ENCODE results near the gene KIAA1755. TPM values are rescaled to one million over a fixed set of nuclear protein-coding genes. Genes with fewer than 3 reads are reported as not detected.
"Not testable (repeated sequence)": the region's sequence is repeated elsewhere in the genome, so short reads cannot be mapped to it uniquely, and the experiment has no call there.

KIAA1755 gene
- total and polyA plus RNA-seq, 5 donors from 2014 or later = not detected

DNA sequence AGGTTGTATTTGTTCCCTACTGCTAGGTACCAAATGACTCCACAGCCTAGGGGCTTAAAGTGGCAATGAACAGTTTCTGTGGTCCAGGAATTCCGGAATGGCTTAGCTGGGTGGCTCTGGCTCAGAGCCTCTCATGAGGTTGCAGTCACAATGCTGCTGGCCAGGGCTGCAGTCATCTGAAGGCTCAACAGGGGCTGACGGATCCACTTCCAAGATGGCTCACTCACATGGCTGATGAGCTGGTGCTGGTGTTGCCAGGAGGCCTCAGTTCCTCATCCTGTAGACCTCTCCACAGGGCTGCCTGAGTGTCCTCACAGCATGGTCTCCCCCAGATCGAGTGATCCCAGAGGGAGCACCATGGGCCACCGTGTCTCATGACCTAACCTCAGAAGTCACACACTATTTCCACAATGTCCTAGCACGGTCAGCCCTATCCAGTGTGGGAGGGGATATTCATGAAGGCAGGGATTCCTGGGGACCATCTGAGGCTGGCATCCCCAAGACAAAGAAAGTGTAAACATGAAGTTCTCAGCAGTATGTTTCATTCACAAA lies 24.4 kb upstream of the KIAA1755 start:
- H3K27me3 ChIP-seq (ENCODE audit: control insufficient read depth, insufficient read depth, low read length) = no peaks in the 10 kb centered on the region
- DNase-seq (no peak), ATAC-seq (ENCODE audit: low read depth in 2 of 2) (no peak)
- Mint-ChIP-seq H3K9me3 (no peaks in the 10 kb centered on the region), H3K27me3 (peaks cover 32% of the 10 kb centered on the region), H3K4me3 (no peak overlapping the region), H3K36me3 (no peaks in the 10 kb centered on the region), H3K27ac (no peak overlapping the region), H3K4me1 (peaks cover 0 to 2% (median 1%) of the 10 kb centered on the region in 4 donors)
- no peaks in the 10 kb centered on the region for H3K36me3 ChIP-seq (ENCODE audit: control insufficient read depth, insufficient read depth, low read length)
- no peaks in the 10 kb centered on the region for H3K4me1 ChIP-seq (ENCODE audit: control insufficient read depth, insufficient read depth, low read length, poor library complexity, severe bottlenecking)
- H3K4me3 ChIP-seq (ENCODE audit: low read depth, low read length) = no peak overlapping the region
- H3K27ac ChIP-seq (ENCODE audit: insufficient read depth, low read length, poor library complexity, severe bottlenecking) = no peak overlapping the region
- H3K9me3 ChIP-seq (ENCODE audit: control insufficient read depth in 2 of 2, low read length in 2 of 2) = no peaks in the 10 kb centered on the region

DNA sequence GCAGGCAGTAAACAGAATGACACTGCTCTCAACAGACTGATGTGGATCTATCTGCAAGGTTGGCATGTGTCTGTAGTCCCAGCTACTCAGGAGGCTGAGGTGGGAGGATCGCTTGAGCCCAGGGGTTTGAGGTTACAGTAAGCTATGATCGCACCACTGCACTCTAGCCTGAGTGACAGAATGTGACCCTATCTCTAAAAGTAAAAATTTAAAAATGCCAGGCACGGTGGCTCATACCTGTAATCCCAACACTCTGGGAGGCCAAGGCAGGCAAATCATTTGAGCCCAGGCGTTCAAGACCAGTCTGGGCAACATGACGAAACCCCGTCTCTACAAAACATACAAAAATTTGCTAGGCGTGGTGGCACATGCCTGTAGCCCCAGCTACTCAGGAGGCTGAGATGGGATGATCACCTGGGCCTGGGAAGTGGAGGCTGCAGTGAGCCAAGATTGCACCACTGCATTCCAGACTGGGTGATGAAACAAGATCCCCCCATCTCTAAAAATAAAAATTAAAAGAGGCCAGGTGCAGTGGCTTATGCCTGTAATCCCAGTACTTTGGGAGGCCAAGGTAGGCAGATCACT lies 23.6 kb upstream of the KIAA1755 start:
- H3K4me3 Mint-ChIP-seq; H3K9me3 ChIP-seq (ENCODE audit: control insufficient read depth in 2 of 2, low read length in 2 of 2); H3K36me3 Mint-ChIP-seq; H3K27me3 ChIP-seq (ENCODE audit: control insufficient read depth, insufficient read depth, low read length); H3K27ac Mint-ChIP-seq; DNase-seq; H3K9me3 Mint-ChIP-seq; ATAC-seq (ENCODE audit: low read depth in 2 of 2); H3K36me3 ChIP-seq (ENCODE audit: control insufficient read depth, insufficient read depth, low read length); H3K4me1 Mint-ChIP-seq; H3K27ac ChIP-seq (ENCODE audit: insufficient read depth, low read length, poor library complexity, severe bottlenecking); H3K4me1 ChIP-seq (ENCODE audit: control insufficient read depth, insufficient read depth, low read length, poor library complexity, severe bottlenecking); H3K4me3 ChIP-seq (ENCODE audit: low read depth, low read length): not testable (repeated sequence)
- H3K27me3 Mint-ChIP-seq = peaks cover 32% of the 10 kb centered on the region

DNA sequence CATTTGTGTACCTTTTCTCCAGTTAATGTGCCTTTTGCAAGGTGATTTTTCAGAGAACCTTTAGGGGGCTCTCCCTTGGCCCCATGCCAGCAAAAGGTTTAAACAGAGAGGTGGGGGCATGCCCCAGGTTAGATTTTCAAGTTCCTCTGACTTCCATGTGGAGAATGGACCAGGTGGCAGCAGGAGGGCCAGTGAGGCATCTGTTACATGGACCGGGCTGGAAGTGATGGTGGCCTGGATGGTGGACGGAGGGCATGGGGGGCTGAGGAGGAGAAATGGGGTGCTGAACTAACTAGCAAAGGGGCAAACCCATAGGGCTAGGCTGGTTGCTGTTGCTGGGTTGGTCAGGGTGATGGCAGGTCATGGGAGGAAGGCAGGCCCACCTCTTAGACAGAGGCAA lies 22.7 kb upstream of the KIAA1755 start:
- H3K27me3 ChIP-seq (ENCODE audit: control insufficient read depth, insufficient read depth, low read length) = no peaks in the 10 kb centered on the region
- no peaks in the 10 kb centered on the region for H3K4me1 ChIP-seq (ENCODE audit: control insufficient read depth, insufficient read depth, low read length, poor library complexity, severe bottlenecking)
- no peaks in the 10 kb centered on the region for H3K36me3 ChIP-seq (ENCODE audit: control insufficient read depth, insufficient read depth, low read length)
- no peak overlapping the region for H3K4me3 Mint-ChIP-seq
- no peak overlapping the region for H3K4me3 ChIP-seq (ENCODE audit: low read depth, low read length)
- H3K27ac ChIP-seq (ENCODE audit: insufficient read depth, low read length, poor library complexity, severe bottlenecking) = no peak overlapping the region
- ATAC-seq (ENCODE audit: low read depth in 2 of 2) (no peak), DNase-seq (no peak)
- H3K27me3 Mint-ChIP-seq = peaks cover 30% of the 10 kb centered on the region
- H3K27ac Mint-ChIP-seq = no peak overlapping the region
- H3K4me1 Mint-ChIP-seq = peaks cover 0 to 2% (median 1%) of the 10 kb centered on the region in 4 donors
- H3K36me3 Mint-ChIP-seq = no peaks in the 10 kb centered on the region
- no peaks in the 10 kb centered on the region for H3K9me3 ChIP-seq (ENCODE audit: control insufficient read depth in 2 of 2, low read length in 2 of 2)
- H3K9me3 Mint-ChIP-seq = peaks cover 0 to 2% (median 0%) of the 10 kb centered on the region in 7 donors

DNA sequence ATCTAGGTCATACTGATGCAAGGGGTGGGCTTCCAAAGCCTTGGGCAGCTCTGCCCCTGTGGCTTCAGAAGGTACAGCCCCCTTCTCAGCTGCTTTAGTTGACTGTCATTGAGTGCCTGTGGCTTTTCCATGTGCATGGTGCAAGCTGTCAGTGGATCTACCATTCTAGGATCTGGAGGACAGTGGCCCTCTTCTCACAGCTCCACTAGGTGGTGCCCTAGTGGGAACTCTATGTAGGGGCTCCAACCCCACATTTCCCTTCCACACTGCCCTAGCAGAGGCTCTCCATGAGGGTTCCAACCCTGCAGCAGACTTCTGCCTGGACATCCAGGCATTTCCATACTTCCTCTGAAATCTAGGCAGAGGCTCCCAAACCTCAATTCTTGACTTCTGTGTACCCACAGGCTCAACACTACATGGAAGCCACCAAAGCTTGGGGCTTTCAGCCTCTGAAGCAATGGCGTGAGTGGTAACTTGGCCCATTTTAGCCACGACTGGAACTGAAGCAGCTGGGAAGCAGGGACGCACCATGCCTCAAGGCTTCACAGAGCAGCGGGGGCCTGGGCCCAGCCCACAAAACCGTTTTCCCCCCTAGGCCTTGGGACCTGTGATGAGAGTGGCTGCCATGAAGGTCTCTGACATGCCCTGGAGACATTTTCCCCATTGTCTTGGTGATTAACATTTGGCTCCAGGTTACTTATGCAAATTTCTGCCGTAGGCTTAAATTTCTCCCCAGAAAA lies 20.8 kb upstream of the KIAA1755 start:
- not testable (repeated sequence) for H3K9me3 Mint-ChIP-seq; H3K9me3 ChIP-seq (ENCODE audit: control insufficient read depth in 2 of 2, low read length in 2 of 2); ATAC-seq (ENCODE audit: low read depth in 2 of 2)

DNA sequence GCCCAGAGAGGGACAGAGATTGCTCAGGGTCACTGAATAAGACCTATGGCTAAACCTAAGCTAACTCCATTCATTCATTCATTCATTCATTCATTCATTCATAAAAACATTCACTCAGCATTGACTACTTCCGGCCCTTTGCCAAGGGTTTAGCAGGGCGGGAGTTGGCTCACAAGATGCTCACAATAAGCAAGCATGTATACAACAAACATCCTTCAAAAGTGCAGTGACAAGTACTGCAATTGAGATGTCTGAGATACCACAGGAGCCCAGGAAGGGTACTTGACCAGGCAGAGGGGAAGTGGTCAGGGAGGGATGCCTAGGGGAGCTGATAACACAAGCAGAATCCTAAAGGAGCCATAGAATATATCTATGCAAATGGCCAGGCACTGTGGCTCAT lies 18.2 kb upstream of the KIAA1755 start:
- Histone ChIP-seq H3K27me3 (ENCODE audit: control insufficient read depth, insufficient read depth, low read length) (no peaks in the 10 kb centered on the region), H3K4me3 (ENCODE audit: low read depth, low read length) (no peak overlapping the region), H3K9me3 (ENCODE audit: control insufficient read depth in 2 of 2, low read length in 2 of 2) (no peaks in the 10 kb centered on the region), H3K4me1 (ENCODE audit: control insufficient read depth, insufficient read depth, low read length, poor library complexity, severe bottlenecking) (no peaks in the 10 kb centered on the region), H3K36me3 (ENCODE audit: control insufficient read depth, insufficient read depth, low read length) (no peaks in the 10 kb centered on the region), H3K27ac (ENCODE audit: insufficient read depth, low read length, poor library complexity, severe bottlenecking) (no peak overlapping the region)
- peaks cover 0 to 3% (median 0%) of the 10 kb centered on the region in 7 donors for H3K9me3 Mint-ChIP-seq
- ATAC-seq (ENCODE audit: low read depth in 2 of 2) (no peak), DNase-seq (no peak)
- no peak overlapping the region for H3K4me3 Mint-ChIP-seq
- H3K27me3 Mint-ChIP-seq = no peaks in the 10 kb centered on the region
- no peak overlapping the region for H3K27ac Mint-ChIP-seq
- H3K4me1 Mint-ChIP-seq = peaks cover 0 to 2% (median 0%) of the 10 kb centered on the region in 4 donors
- H3K36me3 Mint-ChIP-seq = no peaks in the 10 kb centered on the region

More for the DNA sequence above, 20.8 kb upstream of the KIAA1755 start:
- H3K36me3 ChIP-seq (ENCODE audit: control insufficient read depth, insufficient read depth, low read length); H3K36me3 Mint-ChIP-seq; H3K4me3 ChIP-seq (ENCODE audit: low read depth, low read length); H3K27ac ChIP-seq (ENCODE audit: insufficient read depth, low read length, poor library complexity, severe bottlenecking); H3K27me3 ChIP-seq (ENCODE audit: control insufficient read depth, insufficient read depth, low read length); H3K4me1 ChIP-seq (ENCODE audit: control insufficient read depth, insufficient read depth, low read length, poor library complexity, severe bottlenecking); H3K27ac Mint-ChIP-seq; H3K4me1 Mint-ChIP-seq; DNase-seq; H3K4me3 Mint-ChIP-seq: not testable (repeated sequence)
- peaks cover 13% of the 10 kb centered on the region for H3K27me3 Mint-ChIP-seq

DNA sequence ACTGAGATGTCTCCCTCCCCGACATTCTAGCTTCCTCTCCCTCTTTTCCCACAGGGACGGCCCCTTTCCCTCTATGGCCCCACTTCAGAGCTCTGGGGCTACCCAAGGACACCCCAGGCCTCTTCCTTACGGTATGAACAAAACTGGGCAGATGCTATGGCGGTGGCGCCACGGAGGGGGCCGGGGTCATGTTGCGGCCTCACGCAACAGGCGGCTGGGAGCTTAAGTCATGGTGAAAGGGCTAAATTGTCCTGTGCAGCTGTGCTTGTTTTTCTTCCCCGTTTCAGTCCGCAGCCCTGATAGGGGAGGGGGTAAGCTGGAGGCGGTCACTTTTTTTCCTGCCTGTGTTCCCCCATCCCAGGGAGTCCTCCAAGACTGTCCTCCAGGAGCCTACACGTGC lies 17.6 kb upstream of the KIAA1755 start:
- Mint-ChIP-seq H3K9me3 (peaks cover 0 to 3% (median 0%) of the 10 kb centered on the region in 7 donors), H3K4me1 (peaks cover 0 to 2% (median 0%) of the 10 kb centered on the region in 4 donors), H3K27me3 (no peaks in the 10 kb centered on the region), H3K4me3 (no peak overlapping the region), H3K36me3 (no peaks in the 10 kb centered on the region), H3K27ac (no peak overlapping the region)
- DNase-seq (no peak), ATAC-seq (ENCODE audit: low read depth in 2 of 2) (no peak)
- Histone ChIP-seq H3K9me3 (ENCODE audit: control insufficient read depth in 2 of 2, low read length in 2 of 2) (no peaks in the 10 kb centered on the region), H3K36me3 (ENCODE audit: control insufficient read depth, insufficient read depth, low read length) (no peaks in the 10 kb centered on the region), H3K27ac (ENCODE audit: insufficient read depth, low read length, poor library complexity, severe bottlenecking) (no peak overlapping the region), H3K4me1 (ENCODE audit: control insufficient read depth, insufficient read depth, low read length, poor library complexity, severe bottlenecking) (no peaks in the 10 kb centered on the region), H3K27me3 (ENCODE audit: control insufficient read depth, insufficient read depth, low read length) (no peaks in the 10 kb centered on the region), H3K4me3 (ENCODE audit: low read depth, low read length) (no peak overlapping the region)

DNA sequence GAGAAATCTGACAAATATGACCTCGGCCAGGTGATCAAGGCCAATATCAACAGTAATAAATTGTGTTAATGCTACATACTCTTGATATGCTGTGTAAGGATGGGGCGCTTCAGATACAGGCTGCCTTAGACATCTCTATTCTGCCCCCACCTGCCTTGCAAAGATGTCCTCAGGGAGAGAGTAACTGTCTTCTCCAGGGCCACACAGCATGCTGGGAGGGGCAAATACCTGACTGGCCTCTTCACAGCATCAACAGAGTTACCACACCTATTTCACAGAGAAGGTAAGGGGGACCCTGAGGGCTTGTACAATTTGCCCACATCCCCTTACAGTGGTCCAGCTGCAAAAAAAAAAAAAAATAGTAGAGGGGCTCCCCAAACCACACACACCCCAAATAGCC lies 17.2 kb upstream of the KIAA1755 start:
- no peak overlapping the region for H3K27ac Mint-ChIP-seq
- no peak for DNase-seq
- Histone ChIP-seq H3K36me3 (ENCODE audit: control insufficient read depth, insufficient read depth, low read length) (no peaks in the 10 kb centered on the region), H3K27ac (ENCODE audit: insufficient read depth, low read length, poor library complexity, severe bottlenecking) (no peak overlapping the region), H3K4me1 (ENCODE audit: control insufficient read depth, insufficient read depth, low read length, poor library complexity, severe bottlenecking) (no peaks in the 10 kb centered on the region), H3K27me3 (ENCODE audit: control insufficient read depth, insufficient read depth, low read length) (no peaks in the 10 kb centered on the region), H3K4me3 (ENCODE audit: low read depth, low read length) (no peak overlapping the region), H3K9me3 (ENCODE audit: control insufficient read depth in 2 of 2, low read length in 2 of 2) (no peaks in the 10 kb centered on the region)
- no peak for ATAC-seq (ENCODE audit: low read depth in 2 of 2)
- no peak overlapping the region for H3K4me3 Mint-ChIP-seq
- no peaks in the 10 kb centered on the region for H3K36me3 Mint-ChIP-seq
- no peaks in the 10 kb centered on the region for H3K27me3 Mint-ChIP-seq
- peaks cover 0 to 3% (median 0%) of the 10 kb centered on the region in 7 donors for H3K9me3 Mint-ChIP-seq
- H3K4me1 Mint-ChIP-seq = peaks cover 0 to 2% (median 0%) of the 10 kb centered on the region in 4 donors

Data from CD4-positive, CD25-positive, alpha-beta regulatory T cell (primary cell).